ENCODE results near the gene SUB1.
"Not testable (repeated sequence)": the region's sequence is repeated elsewhere in the genome, so short reads cannot be mapped to it uniquely, and the experiment has no call there.

SUB1 gene

DNA sequence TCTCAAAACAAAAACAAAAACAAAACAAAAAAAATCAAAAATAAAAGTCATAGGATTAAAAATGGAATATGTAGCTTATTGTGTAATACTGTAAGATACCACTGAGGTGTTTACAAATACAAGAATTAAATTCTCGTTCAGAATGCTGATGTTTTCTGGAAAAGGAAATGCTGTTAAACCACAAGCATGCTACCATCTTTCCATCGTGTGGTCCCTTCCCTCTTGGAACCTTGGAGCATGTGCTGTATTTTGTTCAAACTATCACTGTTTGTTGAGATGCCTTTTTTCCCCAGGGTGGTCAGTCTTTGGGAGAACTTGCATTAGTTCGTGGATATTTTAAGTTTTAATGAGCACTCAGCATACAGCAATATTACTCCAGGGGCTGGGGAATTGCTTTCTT lies 39.7 kb downstream of the SUB1 start:
- H3K4me3 ChIP-seq (ENCODE audit: low read length in 2 of 2), result no peak overlapping the region
- H3K27me3 ChIP-seq (ENCODE audit: control insufficient read depth in 1 of 2, insufficient read depth in 2 of 2, low read length in 2 of 2), result peaks cover 0 to 2% of the 10 kb centered on the region in 2 donors
- H3K4me1 ChIP-seq (ENCODE audit: control insufficient read depth, insufficient read depth, low read length), result no peaks in the 10 kb centered on the region
- no peaks in the 10 kb centered on the region for H3K9me3 ChIP-seq (ENCODE audit: control insufficient read depth in 2 of 2, low read length in 2 of 2)
- H3K9ac ChIP-seq (ENCODE audit: low read length in 2 of 2), result no peak overlapping the region
- peaks cover 0 to 3% of the 10 kb centered on the region in 2 donors for H3K36me3 ChIP-seq (ENCODE audit: control insufficient read depth in 2 of 2, insufficient read depth in 2 of 2, low read length in 2 of 2)
- H3K27ac ChIP-seq (ENCODE audit: low read length), result no peak overlapping the region

- Histone ChIP-seq H3K9me3 (ENCODE audit: control insufficient read depth in 2 of 2, low read length in 2 of 2) (no peaks in the 10 kb centered on the region), H3K9ac (ENCODE audit: low read length in 2 of 2) (no peak overlapping the region), H3K27ac (ENCODE audit: low read length) (no peak overlapping the region), H3K4me1 (ENCODE audit: control insufficient read depth, insufficient read depth, low read length) (no peaks in the 10 kb centered on the region), H3K27me3 (ENCODE audit: control insufficient read depth in 1 of 2, insufficient read depth in 2 of 2, low read length in 2 of 2) (peaks cover 0 to 2% of the 10 kb centered on the region in 2 donors), H3K36me3 (ENCODE audit: control insufficient read depth in 2 of 2, insufficient read depth in 2 of 2, low read length in 2 of 2) (peaks cover 0 to 3% of the 10 kb centered on the region in 2 donors), H3K4me3 (ENCODE audit: low read length in 2 of 2) (no peak overlapping the region)
These were observed 40.2 kb downstream of the SUB1 start for GRCh38 chr5:32625547-32625946.

DNA sequence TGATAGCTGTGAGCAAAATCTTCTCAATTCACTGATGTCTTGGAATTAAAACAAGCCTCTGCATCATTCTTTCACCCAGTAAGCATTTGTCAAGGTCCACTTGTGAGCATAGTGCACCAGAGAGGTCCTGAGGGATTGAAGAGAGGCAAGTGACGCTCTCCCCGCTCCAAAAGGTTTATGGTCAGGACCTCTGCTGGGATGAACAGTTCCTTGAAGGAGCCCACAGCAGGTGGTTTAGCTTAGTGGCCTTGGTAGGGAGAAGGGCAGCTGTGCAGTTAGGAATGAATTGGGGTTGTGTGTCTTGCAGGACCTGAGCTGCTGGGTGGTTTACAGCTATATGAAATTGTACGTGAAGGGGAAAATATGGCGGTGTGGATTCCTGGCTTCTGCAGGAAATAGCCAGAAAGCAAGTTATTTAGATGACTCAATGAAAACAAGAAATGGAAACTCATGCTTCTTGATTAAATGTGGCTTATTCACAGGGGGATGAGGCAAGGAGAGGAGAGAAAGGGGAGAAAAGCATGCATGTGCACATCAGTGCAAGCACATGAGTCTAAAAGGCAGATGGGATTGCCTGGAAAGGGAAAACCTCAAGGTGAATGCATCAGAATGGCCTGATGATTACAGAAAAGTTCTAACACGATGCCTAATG lies 42.0 kb downstream of the SUB1 start:
- Histone ChIP-seq H3K4me1 (ENCODE audit: control insufficient read depth, insufficient read depth, low read length) (no peaks in the 10 kb centered on the region), H3K9me3 (ENCODE audit: control insufficient read depth in 2 of 2, low read length in 2 of 2) (no peaks in the 10 kb centered on the region), H3K27ac (ENCODE audit: low read length) (no peak overlapping the region), H3K4me3 (ENCODE audit: low read length in 2 of 2) (no peak overlapping the region), H3K9ac (ENCODE audit: low read length in 2 of 2) (no peak overlapping the region), H3K36me3 (ENCODE audit: control insufficient read depth in 2 of 2, insufficient read depth in 2 of 2, low read length in 2 of 2) (no peaks in the 10 kb centered on the region), H3K27me3 (ENCODE audit: control insufficient read depth in 1 of 2, insufficient read depth in 2 of 2, low read length in 2 of 2) (peaks cover 0 to 2% of the 10 kb centered on the region in 2 donors)

DNA sequence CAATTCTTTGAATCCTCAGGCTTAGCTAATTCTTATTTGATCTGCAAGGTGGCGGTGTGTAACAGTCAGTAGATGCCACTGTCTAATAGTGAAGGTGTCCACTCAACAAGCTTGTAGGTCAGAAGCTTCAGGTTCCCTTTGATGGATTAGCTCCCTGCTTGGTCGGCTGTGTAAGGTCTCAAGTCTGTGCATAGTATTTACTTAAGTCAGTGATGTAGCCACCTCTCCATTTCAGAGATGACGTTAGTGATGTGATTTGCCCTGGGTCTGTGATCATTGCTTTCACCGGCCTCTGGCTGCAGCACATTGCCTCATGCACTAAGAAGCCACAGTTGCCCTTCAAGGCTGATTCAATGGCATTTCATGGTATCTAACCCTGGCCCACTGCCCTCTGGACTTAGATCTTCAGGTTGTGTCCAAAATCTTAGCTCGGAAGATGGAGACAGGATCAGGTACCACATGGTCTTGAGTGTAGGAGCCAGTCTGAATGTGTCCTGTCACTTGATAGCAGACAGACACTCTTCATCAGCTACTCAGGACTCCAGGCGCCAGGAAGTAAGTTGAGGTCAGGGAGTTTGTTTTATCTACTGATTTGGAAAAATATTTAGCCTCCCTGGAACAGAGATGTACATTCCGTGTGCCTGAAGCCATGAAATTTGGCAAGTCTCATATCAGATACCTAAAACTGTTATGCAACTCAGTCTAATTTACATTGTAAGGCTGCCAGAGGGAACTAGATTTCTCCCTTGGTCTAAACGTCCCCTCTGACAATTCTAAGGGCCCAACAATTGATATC lies 42.9 kb downstream of the SUB1 start:
- H3K27me3 ChIP-seq (ENCODE audit: control insufficient read depth in 1 of 2, insufficient read depth in 2 of 2, low read length in 2 of 2), result peaks cover 0 to 2% of the 10 kb centered on the region in 2 donors
- no peaks in the 10 kb centered on the region for H3K9me3 ChIP-seq (ENCODE audit: control insufficient read depth in 2 of 2, low read length in 2 of 2)
- H3K36me3 ChIP-seq (ENCODE audit: control insufficient read depth in 2 of 2, insufficient read depth in 2 of 2, low read length in 2 of 2), result no peaks in the 10 kb centered on the region
- no peaks in the 10 kb centered on the region for H3K4me1 ChIP-seq (ENCODE audit: control insufficient read depth, insufficient read depth, low read length)
- H3K9ac ChIP-seq (ENCODE audit: low read length in 2 of 2), result no peak overlapping the region
- H3K27ac ChIP-seq (ENCODE audit: low read length), result no peak overlapping the region
- no peak overlapping the region for H3K4me3 ChIP-seq (ENCODE audit: low read length in 2 of 2)

DNA sequence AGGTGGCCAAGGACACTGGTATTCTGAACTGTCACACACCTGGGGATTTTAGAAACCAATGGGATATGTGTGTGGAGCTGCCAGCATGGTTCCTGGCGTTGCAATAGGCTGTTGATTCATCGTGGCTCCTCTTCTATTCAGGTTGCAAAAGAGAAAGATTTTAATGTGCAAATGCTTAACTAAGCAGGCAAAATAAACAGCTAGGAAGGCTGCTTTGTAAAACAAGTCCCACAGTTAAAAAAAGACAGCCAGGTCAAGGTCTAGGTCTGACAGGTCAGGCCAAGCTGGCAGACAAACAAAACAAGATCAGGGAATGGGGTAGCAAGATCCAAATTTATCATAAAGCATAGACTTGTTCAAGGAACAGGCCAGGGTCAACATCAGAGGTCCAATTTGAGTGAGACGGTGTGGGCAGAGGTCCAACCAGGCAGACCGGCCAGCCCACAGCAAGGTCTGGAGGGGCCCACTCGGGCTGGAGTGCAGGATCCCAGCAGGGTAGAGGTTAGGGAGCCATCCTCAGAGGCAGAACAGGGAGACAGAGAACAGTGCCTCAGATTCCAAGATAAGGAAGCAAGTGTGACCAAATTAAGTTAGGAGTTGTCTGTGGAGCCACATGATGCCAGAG lies 45.6 kb downstream of the SUB1 start:
- H3K9ac ChIP-seq (ENCODE audit: low read length in 2 of 2), result no peak overlapping the region
- H3K4me1 ChIP-seq (ENCODE audit: control insufficient read depth, insufficient read depth, low read length), result no peaks in the 10 kb centered on the region
- no peaks in the 10 kb centered on the region for H3K9me3 ChIP-seq (ENCODE audit: control insufficient read depth in 2 of 2, low read length in 2 of 2)
- no peak overlapping the region for H3K4me3 ChIP-seq (ENCODE audit: low read length in 2 of 2)
- no peak overlapping the region for H3K27ac ChIP-seq (ENCODE audit: low read length)
- H3K36me3 ChIP-seq (ENCODE audit: control insufficient read depth in 2 of 2, insufficient read depth in 2 of 2, low read length in 2 of 2), result no peaks in the 10 kb centered on the region
- H3K27me3 ChIP-seq (ENCODE audit: control insufficient read depth in 1 of 2, insufficient read depth in 2 of 2, low read length in 2 of 2), result no peaks in the 10 kb centered on the region

DNA sequence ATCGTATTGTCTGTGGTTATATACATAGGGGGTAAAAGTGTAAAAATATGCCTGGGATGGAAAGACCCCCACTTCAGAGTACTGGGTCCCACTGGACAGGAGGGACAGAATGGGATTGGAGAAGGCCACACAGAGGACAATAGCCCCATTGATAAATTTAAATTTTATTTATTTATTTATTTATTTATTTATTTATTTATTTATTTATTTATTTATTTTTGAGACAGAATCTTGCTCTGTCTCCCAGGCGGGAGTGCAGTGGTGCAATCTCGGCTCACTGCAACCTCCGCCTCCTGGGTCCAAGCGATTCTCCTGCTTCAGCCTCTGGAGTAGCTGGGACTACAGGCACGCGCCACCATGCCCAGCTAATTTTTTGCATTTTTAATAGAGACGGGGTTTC lies 47.7 kb downstream of the SUB1 start:
- not testable (repeated sequence) for H3K4me1 ChIP-seq (ENCODE audit: control insufficient read depth, insufficient read depth, low read length); H3K36me3 ChIP-seq (ENCODE audit: control insufficient read depth in 2 of 2, insufficient read depth in 2 of 2, low read length in 2 of 2); H3K9me3 ChIP-seq (ENCODE audit: control insufficient read depth in 2 of 2, low read length in 2 of 2); H3K4me3 ChIP-seq (ENCODE audit: low read length in 2 of 2); H3K27me3 ChIP-seq (ENCODE audit: control insufficient read depth in 1 of 2, insufficient read depth in 2 of 2, low read length in 2 of 2); H3K27ac ChIP-seq (ENCODE audit: low read length); H3K9ac ChIP-seq (ENCODE audit: low read length in 2 of 2)

DNA sequence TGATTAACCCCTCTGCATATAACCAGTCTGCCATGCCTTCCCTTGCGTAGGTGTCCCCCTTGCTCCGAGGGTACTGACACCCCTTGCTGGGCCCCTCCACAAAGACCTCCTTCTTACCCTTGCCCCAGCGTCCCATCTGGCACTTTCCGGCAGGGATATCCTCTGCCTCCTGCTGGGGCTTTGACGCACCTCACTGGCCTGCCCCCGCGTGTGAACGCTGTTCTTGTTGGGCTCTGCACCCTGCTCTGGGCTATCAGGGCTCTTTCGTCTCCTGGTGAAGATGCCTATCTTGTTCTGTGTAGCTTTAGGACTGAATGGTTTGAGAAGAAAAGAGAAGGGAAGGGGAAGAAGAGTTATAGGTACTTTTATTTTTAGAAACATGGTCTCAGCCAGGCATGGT lies 53.0 kb downstream of the SUB1 start:
- no peak overlapping the region for H3K27ac ChIP-seq (ENCODE audit: low read length)
- H3K36me3 ChIP-seq (ENCODE audit: control insufficient read depth in 2 of 2, insufficient read depth in 2 of 2, low read length in 2 of 2), result no peaks in the 10 kb centered on the region
- no peaks in the 10 kb centered on the region for H3K9me3 ChIP-seq (ENCODE audit: control insufficient read depth in 2 of 2, low read length in 2 of 2)
- no peaks in the 10 kb centered on the region for H3K27me3 ChIP-seq (ENCODE audit: control insufficient read depth in 1 of 2, insufficient read depth in 2 of 2, low read length in 2 of 2)
- H3K4me3 ChIP-seq (ENCODE audit: low read length in 2 of 2), result no peak overlapping the region
- no peak overlapping the region for H3K9ac ChIP-seq (ENCODE audit: low read length in 2 of 2)
- no peaks in the 10 kb centered on the region for H3K4me1 ChIP-seq (ENCODE audit: control insufficient read depth, insufficient read depth, low read length)

- H3K4me3 ChIP-seq (ENCODE audit: low read length in 2 of 2), result no peak overlapping the region
- no peaks in the 10 kb centered on the region for H3K9me3 ChIP-seq (ENCODE audit: control insufficient read depth in 2 of 2, low read length in 2 of 2)
- H3K27ac ChIP-seq (ENCODE audit: low read length), result no peak overlapping the region
- no peaks in the 10 kb centered on the region for H3K4me1 ChIP-seq (ENCODE audit: control insufficient read depth, insufficient read depth, low read length)
- H3K36me3 ChIP-seq (ENCODE audit: control insufficient read depth in 2 of 2, insufficient read depth in 2 of 2, low read length in 2 of 2), result no peaks in the 10 kb centered on the region
- no peak overlapping the region for H3K9ac ChIP-seq (ENCODE audit: low read length in 2 of 2)
- H3K27me3 ChIP-seq (ENCODE audit: control insufficient read depth in 1 of 2, insufficient read depth in 2 of 2, low read length in 2 of 2), result no peaks in the 10 kb centered on the region
These were observed 54.6 kb downstream of the SUB1 start for GRCh38 chr5:32639943-32640342.

GRCh38 chr5:32642276-32643002 lies 57.1 kb downstream of the SUB1 start:
- no peaks in the 10 kb centered on the region for H3K4me1 ChIP-seq (ENCODE audit: control insufficient read depth, insufficient read depth, low read length)
- H3K9ac ChIP-seq (ENCODE audit: low read length in 2 of 2), result no peak overlapping the region
- no peak overlapping the region for H3K4me3 ChIP-seq (ENCODE audit: low read length in 2 of 2)
- H3K36me3 ChIP-seq (ENCODE audit: control insufficient read depth in 2 of 2, insufficient read depth in 2 of 2, low read length in 2 of 2), result no peaks in the 10 kb centered on the region
- no peaks in the 10 kb centered on the region for H3K27me3 ChIP-seq (ENCODE audit: control insufficient read depth in 1 of 2, insufficient read depth in 2 of 2, low read length in 2 of 2)
- H3K9me3 ChIP-seq (ENCODE audit: control insufficient read depth in 2 of 2, low read length in 2 of 2), result no peaks in the 10 kb centered on the region
- no peak overlapping the region for H3K27ac ChIP-seq (ENCODE audit: low read length)

- H3K4me1 ChIP-seq (ENCODE audit: control insufficient read depth, insufficient read depth, low read length), result no peaks in the 10 kb centered on the region
- H3K36me3 ChIP-seq (ENCODE audit: control insufficient read depth in 2 of 2, insufficient read depth in 2 of 2, low read length in 2 of 2), result no peaks in the 10 kb centered on the region
- no peak overlapping the region for H3K4me3 ChIP-seq (ENCODE audit: low read length in 2 of 2)
- no peaks in the 10 kb centered on the region for H3K9me3 ChIP-seq (ENCODE audit: control insufficient read depth in 2 of 2, low read length in 2 of 2)
- H3K9ac ChIP-seq (ENCODE audit: low read length in 2 of 2), result no peak overlapping the region
- no peaks in the 10 kb centered on the region for H3K27me3 ChIP-seq (ENCODE audit: control insufficient read depth in 1 of 2, insufficient read depth in 2 of 2, low read length in 2 of 2)
- no peak overlapping the region for H3K27ac ChIP-seq (ENCODE audit: low read length)
These were observed 59.9 kb downstream of the SUB1 start for GRCh38 chr5:32645246-32645645.

Measured in stomach smooth muscle (tissue), 2 donors.